ENCODE data around the gene SELENOI. TPM values are rescaled to one million over a fixed set of nuclear protein-coding genes. Genes with fewer than 3 reads are reported as not detected.
A peak's percentile ranks its signal among the peaks of the same experiment; 100 is the strongest.

SELENOI gene
- total and polyA plus RNA-seq, 10 of the 15 experiments (the other 5 are each of a cell fraction or from before 2014, with no cell fraction given) = 5.2 to 31.4 (median 17.4) TPM

GRCh38 chr2:26298638-26299393 lies 47.1 kb upstream of the SELENOI start (continued):
- no peak for TF ChIP-seq SP1 (IDR thresholded peaks at IDR 0.05; ENCODE audit: low read depth, low read length)
- no peak for TF ChIP-seq SIN3A (IDR thresholded peaks at IDR 0.05; ENCODE audit: low read depth, low read length)
- TF ChIP-seq CHD4 (IDR thresholded peaks at IDR 0.05) = no peak
- no peak for TF ChIP-seq RELB (IDR thresholded peaks at IDR 0.05; ENCODE audit: low read depth)
- no peak for TF ChIP-seq STAT3 (IDR thresholded peaks at IDR 0.05; ENCODE audit: low read depth, low read length)
- TF ChIP-seq, protein P1, sequence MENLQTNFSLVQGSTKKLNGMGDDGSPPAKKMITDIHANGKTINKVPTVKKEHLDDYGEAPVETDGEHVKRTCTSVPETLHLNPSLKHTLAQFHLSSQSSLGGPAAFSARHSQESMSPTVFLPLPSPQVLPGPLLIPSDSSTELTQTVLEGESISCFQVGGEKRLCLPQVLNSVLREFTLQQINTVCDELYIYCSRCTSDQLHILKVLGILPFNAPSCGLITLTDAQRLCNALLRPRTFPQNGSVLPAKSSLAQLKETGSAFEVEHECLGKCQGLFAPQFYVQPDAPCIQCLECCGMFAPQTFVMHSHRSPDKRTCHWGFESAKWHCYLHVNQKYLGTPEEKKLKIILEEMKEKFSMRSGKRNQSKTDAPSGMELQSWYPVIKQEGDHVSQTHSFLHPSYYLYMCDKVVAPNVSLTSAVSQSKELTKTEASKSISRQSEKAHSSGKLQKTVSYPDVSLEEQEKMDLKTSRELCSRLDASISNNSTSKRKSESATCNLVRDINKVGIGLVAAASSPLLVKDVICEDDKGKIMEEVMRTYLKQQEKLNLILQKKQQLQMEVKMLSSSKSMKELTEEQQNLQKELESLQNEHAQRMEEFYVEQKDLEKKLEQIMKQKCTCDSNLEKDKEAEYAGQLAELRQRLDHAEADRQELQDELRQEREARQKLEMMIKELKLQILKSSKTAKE (IDR thresholded peaks at IDR 0.05; ENCODE audit: low read depth, poor library complexity, severe bottlenecking) = no peak
- no peak for TF ChIP-seq SIX5 (IDR thresholded peaks at IDR 0.05; ENCODE audit: low read depth, low read length, severe bottlenecking)
- TF ChIP-seq ZBTB33 (IDR thresholded peaks at IDR 0.05) = no peak
- TF ChIP-seq ATF3 (IDR thresholded peaks at IDR 0.05; ENCODE audit: borderline replicate concordance, extremely low read depth, low read depth, low read length) = no peak
- TF ChIP-seq HDGF (IDR thresholded peaks at IDR 0.05) = peak; percentile 68; the same call in 1 of the 2 replicates
- no peak for TF ChIP-seq PML (IDR thresholded peaks at IDR 0.05; ENCODE audit: low read length)
- TF ChIP-seq, protein P2, sequence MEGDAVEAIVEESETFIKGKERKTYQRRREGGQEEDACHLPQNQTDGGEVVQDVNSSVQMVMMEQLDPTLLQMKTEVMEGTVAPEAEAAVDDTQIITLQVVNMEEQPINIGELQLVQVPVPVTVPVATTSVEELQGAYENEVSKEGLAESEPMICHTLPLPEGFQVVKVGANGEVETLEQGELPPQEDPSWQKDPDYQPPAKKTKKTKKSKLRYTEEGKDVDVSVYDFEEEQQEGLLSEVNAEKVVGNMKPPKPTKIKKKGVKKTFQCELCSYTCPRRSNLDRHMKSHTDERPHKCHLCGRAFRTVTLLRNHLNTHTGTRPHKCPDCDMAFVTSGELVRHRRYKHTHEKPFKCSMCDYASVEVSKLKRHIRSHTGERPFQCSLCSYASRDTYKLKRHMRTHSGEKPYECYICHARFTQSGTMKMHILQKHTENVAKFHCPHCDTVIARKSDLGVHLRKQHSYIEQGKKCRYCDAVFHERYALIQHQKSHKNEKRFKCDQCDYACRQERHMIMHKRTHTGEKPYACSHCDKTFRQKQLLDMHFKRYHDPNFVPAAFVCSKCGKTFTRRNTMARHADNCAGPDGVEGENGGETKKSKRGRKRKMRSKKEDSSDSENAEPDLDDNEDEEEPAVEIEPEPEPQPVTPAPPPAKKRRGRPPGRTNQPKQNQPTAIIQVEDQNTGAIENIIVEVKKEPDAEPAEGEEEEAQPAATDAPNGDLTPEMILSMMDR (IDR thresholded peaks at IDR 0.05 in 2 of 3, conservative IDR thresholded peaks at IDR 0.05 in 1 of 3; ENCODE audit: control insufficient read depth in 2 of 3, extremely low read depth in 1 of 3, insufficient read depth in 1 of 3, low read depth in 3 of 3, low read length in 3 of 3) = no peak
- no peak for TF ChIP-seq REST (IDR thresholded peaks at IDR 0.05; ENCODE audit: low read depth, low read length)
- TF ChIP-seq CHD2 (IDR thresholded peaks at IDR 0.05; ENCODE audit: borderline replicate concordance, low read depth, low read length) = no peak
- TF ChIP-seq BMI1 (IDR thresholded peaks at IDR 0.05; ENCODE audit: borderline replicate concordance) = no peak
- no peak for TF ChIP-seq BACH1 (IDR thresholded peaks at IDR 0.05; ENCODE audit: borderline replicate concordance)
- TF ChIP-seq SREBF2 (IDR thresholded peaks at IDR 0.05; ENCODE audit: low read length) = no peak
- no peak for TF ChIP-seq RBBP5 (conservative IDR thresholded peaks at IDR 0.05)
- peak; percentile 46 for TF ChIP-seq RUNX3 (IDR thresholded peaks at IDR 0.05; ENCODE audit: low read length)
